Measurements from ENCODE around the gene A4GALT. TPM values are rescaled to one million over a fixed set of nuclear protein-coding genes. Genes with fewer than 3 reads are reported as not detected.

The A4GALT gene
- total and polyA plus RNA-seq, 2 of the 13 experiments (the other 11 are each of a cell fraction or from before 2014, with no cell fraction given): 0.09 to 1.1 TPM

DNA sequence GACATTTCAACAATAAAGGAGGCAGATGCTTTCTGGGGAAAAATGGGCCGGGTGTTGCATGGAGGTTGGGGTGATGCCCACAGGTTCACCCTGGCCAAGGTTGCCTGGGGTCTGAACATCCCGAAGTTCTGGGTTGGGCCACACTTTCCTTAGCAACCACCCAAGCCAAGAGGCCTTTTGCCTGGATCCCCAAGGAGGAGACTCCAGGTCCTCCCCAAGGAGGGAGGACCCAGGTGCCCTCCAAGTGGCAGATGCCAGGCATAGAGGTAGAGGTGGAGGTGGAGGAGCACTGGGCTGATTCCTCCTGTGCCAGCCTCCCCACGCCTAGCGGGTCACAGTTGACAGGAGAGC lies 72.7 kb downstream of the A4GALT start (continued):
- TF ChIP-seq, protein P1, sequence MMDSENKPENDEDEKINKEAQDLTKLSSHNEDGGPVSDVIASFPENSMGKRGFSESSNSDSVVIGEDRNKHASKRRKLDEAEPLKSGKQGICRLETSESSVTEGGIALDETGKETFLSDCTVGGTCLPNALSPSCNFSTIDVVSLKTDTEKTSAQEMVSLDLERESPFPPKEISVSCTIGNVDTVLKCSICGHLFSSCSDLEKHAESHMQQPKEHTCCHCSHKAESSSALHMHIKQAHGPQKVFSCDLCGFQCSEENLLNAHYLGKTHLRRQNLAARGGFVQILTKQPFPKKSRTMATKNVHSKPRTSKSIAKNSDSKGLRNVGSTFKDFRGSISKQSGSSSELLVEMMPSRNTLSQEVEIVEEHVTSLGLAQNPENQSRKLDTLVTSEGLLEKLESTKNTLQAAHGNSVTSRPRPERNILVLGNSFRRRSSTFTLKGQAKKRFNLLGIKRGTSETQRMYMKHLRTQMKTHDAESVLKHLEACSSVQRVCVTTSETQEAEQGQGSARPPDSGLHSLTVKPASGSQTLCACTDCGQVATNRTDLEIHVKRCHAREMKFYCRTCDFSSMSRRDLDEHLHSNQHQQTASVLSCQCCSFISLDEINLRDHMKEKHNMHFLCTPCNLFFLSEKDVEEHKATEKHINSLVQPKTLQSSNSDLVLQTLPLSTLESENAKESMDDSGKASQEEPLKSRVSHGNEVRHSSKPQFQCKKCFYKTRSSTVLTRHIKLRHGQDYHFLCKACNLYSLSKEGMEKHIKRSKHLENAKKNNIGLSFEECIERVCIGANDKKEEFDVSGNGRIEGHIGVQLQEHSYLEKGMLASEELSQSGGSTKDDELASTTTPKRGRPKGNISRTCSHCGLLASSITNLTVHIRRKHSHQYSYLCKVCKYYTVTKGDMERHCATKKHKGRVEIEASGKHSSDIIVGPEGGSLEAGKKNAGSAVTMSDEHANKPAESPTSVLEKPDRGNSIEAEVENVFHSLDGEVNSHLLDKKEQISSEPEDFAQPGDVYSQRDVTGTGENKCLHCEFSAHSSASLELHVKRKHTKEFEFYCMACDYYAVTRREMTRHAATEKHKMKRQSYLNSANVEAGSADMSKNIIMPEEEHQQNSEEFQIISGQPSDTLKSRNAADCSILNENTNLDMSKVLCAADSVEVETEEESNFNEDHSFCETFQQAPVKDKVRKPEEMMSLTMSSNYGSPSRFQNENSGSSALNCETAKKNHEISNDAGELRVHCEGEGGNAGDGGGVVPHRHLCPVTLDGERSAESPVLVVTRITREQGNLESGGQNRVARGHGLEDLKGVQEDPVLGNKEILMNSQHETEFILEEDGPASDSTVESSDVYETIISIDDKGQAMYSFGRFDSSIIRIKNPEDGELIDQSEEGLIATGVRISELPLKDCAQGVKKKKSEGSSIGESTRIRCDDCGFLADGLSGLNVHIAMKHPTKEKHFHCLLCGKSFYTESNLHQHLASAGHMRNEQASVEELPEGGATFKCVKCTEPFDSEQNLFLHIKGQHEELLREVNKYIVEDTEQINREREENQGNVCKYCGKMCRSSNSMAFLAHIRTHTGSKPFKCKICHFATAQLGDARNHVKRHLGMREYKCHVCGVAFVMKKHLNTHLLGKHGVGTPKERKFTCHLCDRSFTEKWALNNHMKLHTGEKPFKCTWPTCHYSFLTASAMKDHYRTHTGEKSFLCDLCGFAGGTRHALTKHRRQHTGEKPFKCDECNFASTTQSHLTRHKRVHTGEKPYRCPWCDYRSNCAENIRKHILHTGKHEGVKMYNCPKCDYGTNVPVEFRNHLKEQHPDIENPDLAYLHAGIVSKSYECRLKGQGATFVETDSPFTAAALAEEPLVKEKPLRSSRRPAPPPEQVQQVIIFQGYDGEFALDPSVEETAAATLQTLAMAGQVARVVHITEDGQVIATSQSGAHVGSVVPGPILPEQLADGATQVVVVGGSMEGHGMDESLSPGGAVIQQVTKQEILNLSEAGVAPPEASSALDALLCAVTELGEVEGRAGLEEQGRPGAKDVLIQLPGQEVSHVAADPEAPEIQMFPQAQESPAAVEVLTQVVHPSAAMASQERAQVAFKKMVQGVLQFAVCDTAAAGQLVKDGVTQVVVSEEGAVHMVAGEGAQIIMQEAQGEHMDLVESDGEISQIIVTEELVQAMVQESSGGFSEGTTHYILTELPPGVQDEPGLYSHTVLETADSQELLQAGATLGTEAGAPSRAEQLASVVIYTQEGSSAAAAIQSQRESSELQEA (CRISPR knock-in tag; IDR thresholded peaks at IDR 0.05; ENCODE audit: not compliant biosample characterization): peak; percentile 23
- peak; percentile 31 for TF ChIP-seq ZNF883 (CRISPR knock-in tag; IDR thresholded peaks at IDR 0.05; ENCODE audit: not compliant biosample characterization)
- peak; percentile 57; the same call in 1 of the 2 replicates for TF ChIP-seq ZNF253 (CRISPR knock-in tag; IDR thresholded peaks at IDR 0.05; ENCODE audit: borderline replicate concordance)
- TF ChIP-seq TBP (CRISPR knock-in tag; IDR thresholded peaks at IDR 0.05): no peak
- 0 out of 2 replicates have a peak, but pooled peaks have one; percentile 38 for TF ChIP-seq EEA1 (CRISPR knock-in tag; IDR thresholded peaks at IDR 0.05; ENCODE audit: borderline replicate concordance)
- TF ChIP-seq RORA (CRISPR knock-in tag; IDR thresholded peaks at IDR 0.05): no peak
- 0 out of 2 replicates have a peak, but pooled peaks have one; percentile 50 for TF ChIP-seq ZNF749 (CRISPR knock-in tag; IDR thresholded peaks at IDR 0.05; ENCODE audit: borderline replicate concordance)

All from HepG2 (cell line).